Natural killer cell (primary cell): ENCODE measurements around the gene C11orf71. TPM values are rescaled to one million over a fixed set of nuclear protein-coding genes. Genes with fewer than 3 reads are reported as not detected.

Experiments
- ATAC-seq, 3 donors: fragments of 150-1000 bp in 2 of 3; fragments of 200-7000 bp in 1 of 3; cut with Tn5 transposase; 1 replicate in 1 of 3; 2 replicates in 2 of 3; pipeline ENCODE4 v1.10.0; 2021; ENCODE audit warnings: mild to moderate bottlenecking in 2 of 3, moderate library complexity in 2 of 3
- DNase-seq, 2 donors: peaks; one replicate each; pipeline versions ENCODE4 v3.0.0 to v3.0.0-alpha.2; 2013 to 2021; ENCODE audit warnings: mixed read lengths in 1 of 2
- H3K27ac ChIP-seq: one replicate; pipeline ENCODE4 v1.5.1; 2013; ENCODE audit warnings: mild to moderate bottlenecking, low read length
- H3K27me3 ChIP-seq: one replicate; pipeline ENCODE4 v1.6.1; 2013; ENCODE audit warnings: low read length; ENCODE audit not compliant: control insufficient read depth, insufficient read depth
- H3K36me3 ChIP-seq: one replicate; pipeline ENCODE4 v1.6.1; 2013; ENCODE audit warnings: low read length; ENCODE audit not compliant: control insufficient read depth, insufficient read depth
- H3K4me1 ChIP-seq: one replicate; pipeline ENCODE4 v1.6.1; 2013; ENCODE audit warnings: low read length; ENCODE audit not compliant: control insufficient read depth, insufficient read depth
- H3K4me3 ChIP-seq: one replicate; pipeline ENCODE4 v1.5.1; 2013; ENCODE audit warnings: low read length
- H3K9me3 ChIP-seq: one replicate; pipeline ENCODE4 v1.6.1; 2013; ENCODE audit warnings: low read length; ENCODE audit not compliant: control insufficient read depth, insufficient read depth
- H3K27ac Mint-ChIP-seq, 2 donors: one replicate each; pipeline ENCODE4 v1.8.0; 2022; ENCODE audit warnings: mild to moderate bottlenecking in 2 of 2, mixed read lengths in 2 of 2, moderate library complexity in 1 of 2
- H3K27me3 Mint-ChIP-seq, 2 donors: one replicate each; pipeline ENCODE4 v1.8.0; 2022; ENCODE audit warnings: low read depth in 2 of 2, mixed read lengths in 2 of 2
- H3K36me3 Mint-ChIP-seq: one replicate; pipeline ENCODE4 v1.8.0; 2022; ENCODE audit warnings: mixed read lengths
- H3K4me1 Mint-ChIP-seq, 2 donors: one replicate each; pipeline ENCODE4 v1.8.0; 2022; ENCODE audit warnings: mixed read lengths in 2 of 2
- H3K4me3 Mint-ChIP-seq: one replicate; pipeline ENCODE4 v1.8.0; 2022; ENCODE audit warnings: mild to moderate bottlenecking, moderate library complexity, mixed read lengths
- H3K9me3 Mint-ChIP-seq, 2 donors: one replicate each; pipeline ENCODE4 v1.8.0; 2022; ENCODE audit warnings: mixed read lengths in 2 of 2
- CTCF ChIP-seq: fragments of 200-600 bp; IDR thresholded peaks from one replicate; pipeline ENCODE4 v1.8.0; 2022; ENCODE audit warnings: antibody characterized with exemption
- WGBS: methylation state at CpG from one replicate; pipeline ENCODE4 v1.1.7; 2013; ENCODE audit warnings: missing lambda C conversion rate; ENCODE audit not compliant: insufficient coverage; 5-methylcytosine and 5-hydroxymethylcytosine counted together
- intact Hi-C: fragments of 100-400 bp; cut with micrococcal nuclease; formaldehyde crosslinking; loops from one replicate; pipeline ENCODE4 v1.14.2; 2022
- total RNA-seq, 4 donors: library from RNA; stranded (reverse); fragments of 120-200 nt in 1 of 4; gene quantifications; one replicate each; pipeline versions ENCODE4 v1.2.3 to v1.2.4, GENCODE V29; 2013 to 2022

The C11orf71 gene
- total RNA-seq, 3 donors from 2014 or later (not counting 1 experiment from before 2014, with no cell fraction given): 11.3 to 13.1 (median 11.5) TPM

- TF ChIP-seq CTCF: no peak
- Mint-ChIP-seq H3K27me3 (no peaks in the 10 kb centered on the region), H3K9me3 (no peaks in the 10 kb centered on the region), H3K27ac (peak overlapping the region in 1 of 2 donors; percentile 90), H3K4me3 (peak overlapping the region; percentile 54), H3K36me3 (no peaks in the 10 kb centered on the region), H3K4me1 (peaks cover 27 to 31% of the 10 kb centered on the region in 2 donors)
- Histone ChIP-seq H3K27me3 (no peaks in the 10 kb centered on the region), H3K36me3 (no peaks in the 10 kb centered on the region), H3K4me1 (peaks cover 13% of the 10 kb centered on the region), H3K4me3 (no peak overlapping the region), H3K9me3 (no peaks in the 10 kb centered on the region), H3K27ac (no peak overlapping the region)
- intact Hi-C loops: loop anchor here (2.0 kb wide), 1 partner anchor 98 kb away; no protein-coding TSS in a partner anchor
- ATAC-seq (no peak), DNase-seq (no peak)
- WGBS: 93% methylated on average over 6 of the region's 6 CpGs
These were observed 38.0 kb upstream of the C11orf71 start for GRCh38 chr11:114438303-114438702.

- TF ChIP-seq CTCF: no peak
- no peak for ATAC-seq
- H3K4me3 Mint-ChIP-seq: no peak overlapping the region
- no peak for DNase-seq
- H3K36me3 Mint-ChIP-seq: no peaks in the 10 kb centered on the region
- H3K9me3 Mint-ChIP-seq: no peaks in the 10 kb centered on the region
- Histone ChIP-seq H3K27me3 (no peaks in the 10 kb centered on the region), H3K4me3 (no peak overlapping the region), H3K9me3 (no peaks in the 10 kb centered on the region), H3K27ac (no peak overlapping the region), H3K4me1 (no peaks in the 10 kb centered on the region), H3K36me3 (no peaks in the 10 kb centered on the region)
- H3K27ac Mint-ChIP-seq: no peak overlapping the region
- intact Hi-C loops: no loop called here
- H3K27me3 Mint-ChIP-seq: no peaks in the 10 kb centered on the region
- no peaks in the 10 kb centered on the region for H3K4me1 Mint-ChIP-seq
- 93% methylated on average over 3 of the region's 4 CpGs for WGBS
These were observed 33.1 kb upstream of the C11orf71 start for GRCh38 chr11:114433376-114433775.

GRCh38 chr11:114432893-114433292 is 32.6 kb upstream of the C11orf71 start:
- no peak overlapping the region for H3K27ac ChIP-seq
- TF ChIP-seq CTCF: no peak
- no peaks in the 10 kb centered on the region for H3K4me1 ChIP-seq
- no peaks in the 10 kb centered on the region for H3K9me3 ChIP-seq
- no peaks in the 10 kb centered on the region for H3K36me3 ChIP-seq
- H3K4me3 ChIP-seq: no peak overlapping the region
- DNase-seq (no peak), ATAC-seq (no peak)
- Mint-ChIP-seq H3K36me3 (no peaks in the 10 kb centered on the region), H3K4me3 (no peak overlapping the region), H3K27ac (no peak overlapping the region), H3K27me3 (no peaks in the 10 kb centered on the region), H3K9me3 (no peaks in the 10 kb centered on the region), H3K4me1 (no peaks in the 10 kb centered on the region)
- H3K27me3 ChIP-seq: no peaks in the 10 kb centered on the region
- WGBS: 100% methylated on average over 2 of the region's 3 CpGs
- intact Hi-C loops: no loop called here

GRCh38 chr11:114430290-114430689 is 30.0 kb upstream of the C11orf71 start:
- Mint-ChIP-seq H3K9me3 (no peaks in the 10 kb centered on the region), H3K27ac (no peak overlapping the region), H3K36me3 (no peaks in the 10 kb centered on the region), H3K4me1 (no peaks in the 10 kb centered on the region), H3K27me3 (no peaks in the 10 kb centered on the region), H3K4me3 (no peak overlapping the region)
- no peaks in the 10 kb centered on the region for H3K27me3 ChIP-seq
- no peak overlapping the region for H3K27ac ChIP-seq
- H3K4me3 ChIP-seq: no peak overlapping the region
- intact Hi-C loops: no loop called here
- no peaks in the 10 kb centered on the region for H3K36me3 ChIP-seq
- no peak for TF ChIP-seq CTCF
- DNase-seq: no peak
- H3K9me3 ChIP-seq: no peaks in the 10 kb centered on the region
- H3K4me1 ChIP-seq: no peaks in the 10 kb centered on the region
- no peak for ATAC-seq
